ENCODE measurements around the gene CMYA5. TPM values are rescaled to one million over a fixed set of nuclear protein-coding genes. Genes with fewer than 3 reads are reported as not detected.
"Not testable (repeated sequence)": the region's sequence is repeated elsewhere in the genome, so short reads cannot be mapped to it uniquely, and the experiment has no call there.

CMYA5 gene
- polyA plus RNA-seq, 1 donor, result 26.4 TPM

GRCh38 chr5:79746642-79747569 lies 57.3 kb downstream of the CMYA5 start:
- DNase-seq, result no peak

- DNase-seq, result no peak
Measured at GRCh38 chr5:79750611-79751510, 61.2 kb downstream of the CMYA5 start.

- DNase-seq, result no peak
Measured at GRCh38 chr5:79753092-79753491, 63.5 kb downstream of the CMYA5 start.

GRCh38 chr5:79753877-79754645 lies 64.4 kb downstream of the CMYA5 start:
- DNase-seq, result no peak

- no peak for DNase-seq
Measured at GRCh38 chr5:79754865-79755555, 65.4 kb downstream of the CMYA5 start.

- no peak for DNase-seq
Measured at GRCh38 chr5:79756076-79756475, 66.4 kb downstream of the CMYA5 start.

- DNase-seq, result no peak
Measured at GRCh38 chr5:79759436-79759835, 69.8 kb downstream of the CMYA5 start.

GRCh38 chr5:79759848-79760247 lies 70.2 kb downstream of the CMYA5 start:
- no peak for DNase-seq

- DNase-seq, result no peak
Measured at GRCh38 chr5:79762929-79763328, 73.3 kb downstream of the CMYA5 start.

- not testable (repeated sequence) for DNase-seq
Measured at GRCh38 chr5:79764147-79764546, 74.5 kb downstream of the CMYA5 start.

- no peak for DNase-seq
Measured at GRCh38 chr5:79771387-79771786, 81.8 kb downstream of the CMYA5 start.

GRCh38 chr5:79772651-79773050 lies 83.0 kb downstream of the CMYA5 start:
- peak; percentile 26 for DNase-seq

GRCh38 chr5:79773612-79774011 lies 84.0 kb downstream of the CMYA5 start:
- DNase-seq, result no peak

- DNase-seq, result peak; percentile 28
Measured at GRCh38 chr5:79774171-79774854, 84.7 kb downstream of the CMYA5 start.

GRCh38 chr5:79774855-79775237 lies 85.2 kb downstream of the CMYA5 start:
- DNase-seq, result no peak

GRCh38 chr5:79784741-79785140 lies 95.1 kb downstream of the CMYA5 start:
- not testable (repeated sequence) for DNase-seq

- no peak for DNase-seq
Measured at GRCh38 chr5:79785983-79786382, 96.3 kb downstream of the CMYA5 start.

GRCh38 chr5:79787448-79787847 lies 97.8 kb downstream of the CMYA5 start:
- no peak for DNase-seq

- DNase-seq, result no peak
Measured at GRCh38 chr5:79791843-79792242, 102.2 kb downstream of the CMYA5 start.

- no peak for DNase-seq
Measured at GRCh38 chr5:79792463-79792862, 102.8 kb downstream of the CMYA5 start.

- DNase-seq, result no peak
Measured at GRCh38 chr5:79793304-79793703, 103.7 kb downstream of the CMYA5 start.
